HG03558 (cell line): ENCODE results near the gene NAGK.
"Not testable (repeated sequence)": the region's sequence is repeated elsewhere in the genome, so short reads cannot be mapped to it uniquely, and the experiment has no call there.

Experiments
- ATAC-seq: cut with Tn5 transposase; IDR thresholded peaks from one replicate; pipeline ENCODE4 v1.9.1; 2021; ENCODE audit warnings: moderate number of reproducible peaks; ENCODE audit not compliant: unreplicated experiment; ENCODE audit errors: extremely low read depth

The NAGK gene

GRCh38 chr2:71102981-71103681 lies 34.7 kb downstream of the NAGK start:
- ATAC-seq: no peak

GRCh38 chr2:71103809-71104208 lies 35.4 kb downstream of the NAGK start:
- no peak for ATAC-seq

- not testable (repeated sequence) for ATAC-seq
Measured at GRCh38 chr2:71106463-71106862, 38.0 kb downstream of the NAGK start.

GRCh38 chr2:71108091-71108490 lies 39.6 kb downstream of the NAGK start:
- ATAC-seq: no peak

- ATAC-seq: no peak
Measured at GRCh38 chr2:71113843-71114242, 45.4 kb downstream of the NAGK start.

GRCh38 chr2:71117063-71117462 lies 48.6 kb downstream of the NAGK start:
- ATAC-seq: no peak

GRCh38 chr2:71120195-71120594 lies 51.7 kb downstream of the NAGK start:
- ATAC-seq: no peak

- no peak for ATAC-seq
Measured at GRCh38 chr2:71121479-71121878, 53.0 kb downstream of the NAGK start.

- no peak for ATAC-seq
Measured at GRCh38 chr2:71122387-71123298, 54.2 kb downstream of the NAGK start.

GRCh38 chr2:71125506-71126294 lies 57.3 kb downstream of the NAGK start:
- ATAC-seq: no peak

- ATAC-seq: no peak
Measured at GRCh38 chr2:71126957-71127356, 58.5 kb downstream of the NAGK start.
